HG03460 (cell line): ENCODE measurements around the gene FERMT1.
"Not testable (repeated sequence)": the region's sequence is repeated elsewhere in the genome, so short reads cannot be mapped to it uniquely, and the experiment has no call there.

Experiments
- ATAC-seq: cut with Tn5 transposase; IDR thresholded peaks from one replicate; pipeline ENCODE4 v1.9.1; 2021; ENCODE audit not compliant: unreplicated experiment

The FERMT1 gene

DNA sequence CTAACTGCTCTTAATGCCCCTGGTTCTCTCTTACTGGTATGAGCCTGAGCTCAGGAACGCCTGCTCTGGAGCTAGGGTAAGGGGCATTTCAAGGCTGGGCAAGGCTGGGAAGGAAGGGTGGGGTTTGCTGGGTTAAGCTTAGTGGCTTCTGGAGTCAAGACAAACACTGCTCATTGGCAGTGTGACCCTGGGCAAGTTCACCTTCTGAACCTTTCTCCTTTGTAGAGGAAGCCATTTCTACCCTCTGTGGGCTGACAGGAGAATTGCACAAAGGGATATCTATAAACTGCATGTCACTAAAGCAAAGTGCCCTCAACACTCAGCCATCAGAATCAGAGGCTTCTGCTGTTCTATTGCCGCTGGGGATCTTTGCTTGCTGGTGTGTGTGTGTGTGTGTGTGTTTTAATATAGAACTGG, 48.7 kb downstream of the FERMT1 start:
- no peak for ATAC-seq

DNA sequence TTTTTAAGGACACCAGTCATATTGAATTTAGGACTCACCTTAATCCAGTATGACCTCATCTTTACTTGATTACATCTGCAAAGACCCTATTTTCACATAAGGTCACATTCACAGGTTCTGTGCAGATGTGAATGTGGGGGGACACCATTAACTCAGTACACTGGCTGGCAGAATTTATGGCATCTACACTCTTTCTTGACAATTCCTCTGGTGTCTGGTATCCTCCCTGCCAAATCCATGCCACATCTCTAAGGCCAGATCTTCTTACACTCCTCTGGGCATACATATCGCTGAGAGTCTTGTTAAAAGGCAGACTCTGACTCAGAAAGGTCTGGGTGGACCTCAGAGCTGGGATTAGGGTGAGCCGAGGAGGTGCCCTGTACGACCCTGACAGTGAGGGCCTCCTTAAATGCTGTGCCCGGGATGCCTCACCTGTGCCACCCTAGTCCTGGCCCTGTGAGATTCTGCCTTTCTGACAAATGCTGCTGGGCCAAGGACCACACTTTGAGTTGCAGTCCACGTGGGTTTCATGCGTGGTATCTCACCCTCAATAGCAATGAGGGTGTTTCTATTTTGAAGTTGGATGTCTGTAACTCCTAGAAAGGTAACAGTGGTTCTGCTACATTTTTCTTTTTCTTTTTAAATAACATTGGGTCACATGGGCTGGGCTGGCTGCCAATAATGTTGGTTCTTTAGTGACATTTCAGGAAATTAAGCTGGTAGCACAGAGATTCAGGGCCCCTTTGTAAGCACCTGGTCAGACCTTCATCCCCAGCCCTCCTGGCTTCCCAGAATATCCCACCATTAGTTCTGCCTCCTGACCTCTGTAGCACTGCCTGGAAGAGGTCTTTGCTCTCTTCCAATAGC, 51.8 kb downstream of the FERMT1 start:
- ATAC-seq, result no peak

DNA sequence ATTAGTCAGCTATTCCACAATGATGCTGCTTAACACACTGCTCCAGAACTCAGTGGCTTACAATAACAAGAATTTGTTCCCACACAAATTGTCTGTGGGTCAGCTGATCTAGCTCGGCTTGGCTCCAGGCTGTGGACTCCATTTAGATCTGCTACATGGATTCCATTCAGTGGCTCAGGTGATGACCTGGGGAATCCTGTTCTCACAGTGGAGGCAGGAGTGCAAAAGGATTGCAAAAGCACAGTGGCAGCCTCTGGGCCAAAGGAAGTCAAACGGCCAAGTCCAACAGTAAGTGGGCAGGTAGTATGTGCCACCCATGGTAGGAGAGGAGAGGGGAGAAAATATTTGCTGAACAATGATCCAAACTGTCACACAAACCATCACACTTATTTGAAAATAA, 53.2 kb downstream of the FERMT1 start:
- ATAC-seq, result no peak

DNA sequence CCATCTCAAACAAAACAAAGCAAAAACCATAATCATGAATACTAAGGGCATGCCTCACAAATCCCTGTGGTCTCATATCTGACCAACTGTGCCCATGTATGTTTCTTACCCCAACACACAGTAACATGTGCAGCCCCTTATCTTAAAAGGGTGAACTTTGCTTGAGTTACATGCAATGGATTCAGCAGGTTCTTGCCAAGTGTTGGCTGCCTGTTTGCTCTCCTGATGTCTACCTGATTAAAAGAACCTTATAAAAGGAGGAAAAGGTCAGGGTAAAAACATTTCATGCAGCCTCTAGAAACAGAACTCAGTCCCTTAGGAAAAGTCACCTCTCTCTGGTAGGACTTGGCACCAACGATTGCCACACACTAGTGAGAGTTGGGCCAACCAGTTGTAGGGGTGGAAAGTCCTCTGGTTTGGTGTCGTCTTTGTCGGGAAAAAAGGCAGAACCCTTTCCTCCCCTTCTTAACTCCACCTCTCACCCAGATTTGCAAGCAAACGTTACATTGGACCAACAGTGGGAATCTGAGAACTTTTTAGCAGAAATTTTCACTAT, 55.0 kb downstream of the FERMT1 start:
- no peak for ATAC-seq

DNA sequence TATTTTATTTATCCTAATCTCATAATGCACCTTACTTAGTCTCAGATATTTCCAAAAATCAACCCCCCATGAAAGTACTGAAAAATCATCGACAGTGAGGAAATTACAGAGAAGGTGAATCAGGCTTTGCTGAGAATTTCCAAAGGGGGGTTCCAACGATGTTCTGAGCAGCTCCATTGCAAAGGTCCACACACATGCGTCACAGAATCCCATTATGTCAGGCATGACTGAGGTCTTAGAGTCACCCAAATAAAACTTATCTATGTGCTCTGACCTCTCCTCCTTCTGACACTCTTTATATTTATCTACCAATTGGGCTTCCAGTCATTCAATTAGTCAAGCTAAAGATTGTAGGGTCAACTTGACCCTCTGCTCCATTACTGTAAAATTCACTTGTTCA, 56.2 kb downstream of the FERMT1 start:
- ATAC-seq, result no peak

DNA sequence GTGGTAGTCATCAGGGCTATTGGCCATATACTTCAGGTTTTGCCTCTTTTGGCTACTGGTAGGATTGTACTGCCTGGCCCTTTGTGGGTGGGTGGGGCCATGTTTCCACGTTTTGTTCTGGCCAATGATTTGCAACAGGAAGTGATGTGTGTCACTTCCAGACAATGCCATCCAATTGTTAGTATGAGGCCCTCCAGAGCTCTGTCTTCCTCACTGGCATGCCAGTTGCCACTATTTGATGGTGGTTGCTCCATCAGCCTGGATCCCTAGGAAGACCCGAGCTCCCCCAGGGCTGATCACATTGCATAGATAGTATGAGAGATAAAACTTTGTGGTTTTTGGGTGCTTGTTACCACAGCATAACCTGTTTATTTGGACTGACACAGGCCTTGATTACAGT, 61.3 kb downstream of the FERMT1 start:
- ATAC-seq, result no peak

DNA sequence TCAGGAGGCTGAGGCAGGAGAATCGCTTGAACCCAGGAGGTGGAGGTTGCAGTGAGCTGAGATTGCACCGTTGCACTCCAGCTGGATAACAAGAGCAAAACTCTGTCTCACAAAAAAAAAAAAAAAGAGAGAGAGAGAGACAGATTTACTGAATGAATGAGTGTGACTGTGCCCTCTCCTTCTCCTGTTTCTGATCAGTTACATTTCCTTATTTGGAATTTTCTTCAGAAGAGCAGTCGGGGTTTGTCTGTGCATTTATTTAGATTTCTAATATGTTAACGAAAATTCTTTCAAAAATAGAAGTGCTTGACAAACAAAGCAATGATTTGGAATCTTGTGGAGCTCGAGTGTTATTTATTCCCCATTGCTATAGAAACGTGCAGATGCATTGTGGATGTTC, 62.6 kb downstream of the FERMT1 start:
- no peak for ATAC-seq

DNA sequence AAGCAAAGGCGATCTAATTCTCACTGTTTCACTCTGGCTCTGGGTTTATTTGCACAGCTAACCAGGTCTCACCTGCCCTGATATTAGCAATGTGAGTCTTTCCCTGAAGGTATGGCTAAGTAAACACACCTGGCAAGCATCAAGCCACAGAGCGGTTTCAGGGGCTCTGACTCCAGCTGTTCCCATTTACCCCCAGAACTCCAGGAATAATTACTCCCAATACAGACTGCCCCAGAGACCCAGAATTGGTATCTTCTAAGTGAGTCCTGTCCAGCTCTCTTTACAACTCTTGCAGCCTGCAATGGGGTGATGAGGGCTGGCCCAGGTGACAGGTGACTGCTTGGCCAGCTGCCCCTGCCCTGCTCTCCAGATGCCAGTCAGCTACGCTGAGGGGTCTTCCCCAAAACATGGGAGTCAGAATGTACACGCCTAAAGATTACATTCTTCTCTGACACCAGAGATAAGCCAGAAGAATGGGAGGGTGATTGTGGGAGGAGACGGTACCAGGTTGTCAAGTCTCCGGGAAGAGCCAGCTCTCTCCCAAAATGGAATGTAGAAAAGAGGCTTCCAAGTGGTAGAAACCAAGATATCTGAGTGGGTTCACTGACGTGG, 64.0 kb downstream of the FERMT1 start:
- ATAC-seq, result no peak

DNA sequence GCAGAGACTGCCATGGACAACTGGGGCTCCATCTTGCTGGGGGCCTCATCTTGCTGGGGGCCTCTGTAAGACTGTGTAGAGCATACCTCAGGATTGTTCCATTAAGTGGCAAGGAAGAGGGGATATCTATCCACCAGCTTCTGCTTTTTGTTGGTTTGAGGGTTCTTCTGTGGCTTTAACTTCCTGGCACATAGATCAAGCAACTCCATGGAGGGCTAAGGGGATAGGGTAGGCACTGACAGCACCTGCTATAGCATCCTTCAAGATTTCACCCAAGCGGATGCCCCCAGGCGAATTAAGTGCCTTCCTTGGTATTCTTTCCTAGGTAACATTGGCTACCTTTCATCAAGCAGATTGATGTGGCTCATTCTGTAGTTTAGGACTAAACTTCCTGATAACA, 65.1 kb downstream of the FERMT1 start:
- no peak for ATAC-seq

DNA sequence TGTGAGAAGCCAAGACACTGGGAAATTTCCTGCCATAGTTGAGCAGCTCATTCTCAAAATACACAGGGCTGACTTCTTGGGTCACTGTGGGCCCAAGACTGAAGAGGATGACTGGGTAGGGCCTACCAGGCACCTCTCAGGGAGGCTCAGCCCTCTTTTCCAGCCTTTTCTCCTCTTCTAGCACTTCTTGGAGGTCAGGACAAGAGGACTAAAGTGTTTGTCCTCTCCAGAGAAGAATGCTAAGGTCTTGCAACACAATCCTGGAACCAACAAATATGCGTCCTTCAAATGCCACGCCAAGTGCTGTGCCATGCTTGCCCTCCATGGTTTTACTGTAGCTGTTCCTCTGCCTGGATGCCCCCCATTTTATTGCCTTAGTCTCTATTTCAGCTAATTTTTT, 65.7 kb downstream of the FERMT1 start:
- no peak for ATAC-seq

DNA sequence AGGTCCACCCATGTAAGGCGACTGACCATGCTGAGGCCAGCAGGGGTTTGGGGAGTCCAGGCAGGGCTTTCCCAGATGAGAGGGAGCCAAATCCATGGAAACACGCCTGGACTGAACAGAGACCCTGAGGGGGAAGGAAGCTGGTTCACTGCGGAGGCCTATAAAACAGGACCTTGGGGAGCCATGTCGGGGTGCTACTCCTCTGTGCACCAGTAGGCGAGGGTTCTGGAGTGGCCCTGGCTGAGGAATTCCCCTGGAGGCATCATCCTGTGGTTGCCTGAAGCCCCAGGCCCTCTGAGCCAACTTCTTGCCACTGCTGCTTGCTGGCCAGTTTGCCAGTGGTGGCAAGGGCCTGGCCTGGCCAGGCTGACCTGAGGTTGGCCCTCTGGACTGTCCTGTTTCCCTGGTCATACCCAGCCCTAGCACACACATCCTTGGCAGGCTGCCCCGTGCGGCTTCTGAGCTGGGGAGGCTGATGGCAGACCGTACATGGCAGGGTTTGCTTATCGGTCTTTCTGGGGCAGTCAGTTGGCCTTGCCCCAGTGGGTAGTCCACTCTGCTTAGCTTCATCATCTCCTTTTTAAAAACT, 66.8 kb downstream of the FERMT1 start:
- ATAC-seq, result no peak

DNA sequence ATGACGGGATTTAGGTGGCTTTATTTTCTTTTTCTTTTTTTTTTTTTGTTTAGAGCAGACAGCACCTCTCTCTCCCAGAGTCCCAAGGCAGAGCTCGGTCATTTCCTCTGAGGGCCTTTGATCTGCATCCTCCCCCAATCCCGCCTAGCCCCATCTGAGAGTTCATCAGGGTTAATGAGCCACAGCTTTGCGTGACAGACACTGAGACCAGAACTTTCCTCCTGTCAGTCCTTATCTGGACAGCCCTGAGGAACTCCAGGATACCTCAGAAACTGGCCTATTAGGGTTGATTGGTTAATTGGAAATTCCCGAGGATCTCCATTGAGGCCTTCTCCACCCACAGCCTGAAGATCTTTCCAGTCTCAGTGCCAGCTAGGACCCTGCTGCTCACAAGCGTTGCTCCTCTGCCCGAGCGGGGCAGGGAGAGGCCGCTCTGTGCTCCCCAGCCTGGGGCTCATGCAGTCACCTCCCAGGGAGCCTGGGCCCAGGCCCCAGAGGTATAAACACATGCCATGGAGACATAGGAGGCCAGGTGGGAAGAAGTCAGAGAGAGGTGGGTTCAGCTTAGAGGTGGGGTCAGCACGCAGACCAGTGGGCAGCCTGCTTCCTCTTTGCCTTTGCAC, 67.6 kb downstream of the FERMT1 start:
- no peak for ATAC-seq

DNA sequence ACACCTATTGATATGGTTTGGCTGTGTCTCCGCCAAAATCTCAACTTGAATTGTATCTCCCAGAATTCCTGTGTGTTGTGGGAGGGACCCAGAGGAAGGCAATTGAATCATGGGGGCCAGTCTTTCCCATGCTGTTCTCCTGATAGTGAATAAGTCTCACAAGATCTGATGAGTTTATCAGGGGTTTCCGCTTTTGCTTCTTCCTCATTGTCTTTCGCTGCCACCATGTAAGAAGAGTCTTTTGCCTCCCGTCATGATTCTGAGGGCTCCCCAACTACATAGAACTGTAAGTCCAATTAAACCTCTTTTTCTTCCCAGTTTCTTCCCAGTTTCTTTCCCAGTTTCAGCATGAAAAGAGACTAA, 68.2 kb downstream of the FERMT1 start:
- ATAC-seq, result not testable (repeated sequence)

DNA sequence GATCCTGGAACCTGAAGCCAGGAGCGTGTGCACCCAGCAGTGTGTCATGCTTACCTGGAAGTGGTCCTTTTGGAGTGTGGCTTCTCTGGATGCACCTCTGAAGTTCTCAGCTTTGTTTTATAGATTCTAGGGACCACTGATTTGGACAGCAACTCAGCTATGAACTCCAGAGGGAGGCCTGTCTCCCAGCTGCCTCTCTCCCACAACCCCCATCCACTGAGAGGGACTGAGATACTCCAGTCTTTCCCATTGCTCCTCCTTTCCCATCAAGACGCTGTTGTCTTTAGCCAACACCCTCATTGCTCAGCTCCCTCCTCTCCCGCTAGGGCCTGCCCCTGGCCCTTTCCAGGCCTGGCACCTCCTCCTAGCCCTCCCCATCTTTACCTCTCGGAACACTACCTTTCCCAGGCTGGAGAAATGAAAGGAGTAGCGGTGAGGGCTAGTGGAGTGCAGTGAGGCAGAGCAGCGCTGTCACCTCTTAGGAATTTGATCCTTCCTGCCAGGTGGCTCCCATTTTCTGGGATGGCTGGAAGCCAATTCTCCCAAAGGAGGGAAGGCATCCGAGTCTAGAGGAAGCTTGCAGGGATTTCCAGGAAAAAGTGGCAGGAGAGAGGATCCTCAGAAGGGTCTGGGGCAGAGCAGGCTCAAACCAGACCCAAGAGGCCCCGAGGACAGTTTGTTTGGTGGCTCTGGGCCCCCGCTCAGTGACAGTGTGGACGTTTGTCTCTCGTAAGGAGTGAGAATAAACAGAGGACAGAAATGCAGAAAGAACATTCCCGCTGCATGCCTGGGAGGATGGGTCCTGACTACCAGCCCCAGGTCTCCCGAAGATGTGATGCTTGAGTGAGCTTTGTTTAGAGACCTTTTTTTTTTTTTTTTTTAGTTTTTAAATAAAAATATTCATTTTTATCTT, 68.8 kb downstream of the FERMT1 start, which contains the start of gene LRRN4:
LRRN4 (minus strand) TSS at position 285 of the 913 bp plus-strand sequence. CDS start 1,261 bp downstream, outside the sequence.
- ATAC-seq, result no peak

DNA sequence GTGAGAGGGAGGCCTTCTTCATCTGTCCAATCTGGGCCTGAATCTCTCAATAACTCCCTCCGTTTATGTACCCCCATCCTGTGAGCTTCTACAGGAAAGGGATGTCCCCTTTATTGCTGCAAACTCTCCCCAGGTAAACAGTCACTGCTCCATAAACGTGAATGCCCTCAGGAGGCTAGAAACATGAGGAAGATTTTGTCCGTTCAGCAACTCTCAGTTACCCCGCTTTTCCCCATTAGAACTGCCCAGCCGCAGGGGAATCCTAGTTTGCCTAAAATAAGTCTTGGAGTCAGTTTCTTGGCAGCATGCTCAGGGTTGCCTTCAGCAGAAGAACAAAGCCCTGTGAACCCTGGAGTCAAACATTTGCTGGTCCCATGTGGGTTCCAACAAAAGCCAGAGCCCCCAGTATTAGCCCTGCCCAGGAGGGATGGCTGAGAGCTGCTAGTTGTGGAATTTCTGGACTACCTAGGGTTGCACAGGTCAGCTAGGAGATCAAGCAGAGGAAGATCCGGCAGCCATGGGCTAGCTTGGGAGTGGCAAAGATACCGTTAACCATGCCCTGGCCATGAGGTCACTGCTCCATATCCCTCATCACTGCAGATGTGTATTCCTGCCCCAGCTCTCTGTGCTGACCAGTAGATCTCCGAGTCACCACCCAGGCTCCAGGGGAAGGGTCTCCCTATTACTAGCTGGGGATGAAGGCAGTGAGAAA, 69.6 kb downstream of the FERMT1 start:
- no peak for ATAC-seq

DNA sequence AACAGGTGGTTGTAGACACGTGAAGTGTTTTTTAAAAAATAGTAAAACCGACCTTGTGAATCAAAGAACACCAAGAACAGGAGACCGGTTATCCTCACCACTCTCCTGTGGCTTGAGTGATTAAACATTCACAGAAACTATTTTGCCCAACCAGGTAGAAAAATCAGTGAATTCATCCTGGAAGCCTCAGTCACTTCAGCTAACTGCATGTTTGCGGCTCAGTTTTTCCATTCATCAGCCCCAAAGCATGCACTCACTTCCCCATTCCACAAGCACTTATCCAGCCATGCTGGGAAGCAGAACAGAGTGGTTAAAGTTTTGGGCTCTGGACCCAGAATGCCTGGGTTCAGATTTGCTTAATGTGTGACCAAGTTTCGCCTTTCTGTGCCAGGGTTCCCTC, 71.3 kb downstream of the FERMT1 start:
- ATAC-seq, result no peak

DNA sequence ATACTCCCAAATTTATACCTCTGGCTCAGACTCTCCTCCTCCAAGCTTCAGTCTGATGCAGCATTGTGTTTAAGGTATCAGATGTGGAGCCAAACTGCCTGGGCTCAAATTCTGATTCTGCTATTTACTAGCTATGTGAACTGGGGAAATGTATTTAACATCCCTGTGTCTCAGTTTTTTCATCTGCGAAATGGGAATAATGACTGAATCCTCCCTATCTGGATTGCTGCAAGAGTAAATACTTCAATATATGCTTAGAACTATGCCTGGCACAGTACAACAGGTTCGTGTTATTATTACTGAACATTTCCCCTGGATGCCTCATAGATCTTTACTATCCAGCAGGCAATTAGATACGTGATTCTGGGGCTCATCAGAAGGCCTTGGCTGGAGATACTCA, 74.4 kb downstream of the FERMT1 start:
- no peak for ATAC-seq

DNA sequence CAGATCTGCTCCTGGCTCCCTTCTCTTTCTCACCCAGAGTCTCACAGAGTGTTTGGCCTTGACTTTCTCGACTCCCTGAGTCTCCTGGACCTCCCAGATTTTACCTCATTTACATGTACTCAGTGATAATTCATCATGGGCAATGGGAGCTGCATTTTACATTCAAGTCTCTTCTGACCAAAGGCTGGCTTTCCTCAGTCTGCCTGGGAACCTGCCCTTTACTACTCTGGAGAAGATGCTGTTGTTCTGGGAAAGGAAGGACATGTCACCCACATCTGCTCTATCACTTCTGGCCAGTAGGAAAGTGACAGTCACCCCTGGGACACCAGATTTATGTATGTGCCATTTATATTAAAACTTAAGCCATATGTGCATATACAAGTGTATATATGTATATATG, 76.4 kb downstream of the FERMT1 start:
- ATAC-seq, result no peak

DNA sequence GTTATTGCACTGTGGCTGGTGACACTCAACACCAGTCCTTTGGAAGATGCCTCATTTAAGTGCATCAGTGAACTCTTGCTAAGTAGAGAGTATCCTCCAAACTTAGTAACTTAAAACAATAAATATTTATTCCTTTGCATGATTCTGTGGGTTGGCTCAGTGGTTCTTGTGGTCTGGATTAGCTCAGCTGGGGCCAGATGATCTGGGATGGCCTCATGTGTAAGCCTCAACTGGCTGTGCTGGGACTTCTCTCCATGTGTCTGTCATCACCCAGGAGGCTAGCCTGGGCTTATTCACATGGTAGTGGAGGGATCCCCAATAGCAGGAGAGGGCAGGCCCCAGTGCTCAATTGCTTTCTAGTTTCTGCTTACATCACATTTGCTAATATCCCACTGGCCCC, 77.3 kb downstream of the FERMT1 start:
- ATAC-seq, result no peak

DNA sequence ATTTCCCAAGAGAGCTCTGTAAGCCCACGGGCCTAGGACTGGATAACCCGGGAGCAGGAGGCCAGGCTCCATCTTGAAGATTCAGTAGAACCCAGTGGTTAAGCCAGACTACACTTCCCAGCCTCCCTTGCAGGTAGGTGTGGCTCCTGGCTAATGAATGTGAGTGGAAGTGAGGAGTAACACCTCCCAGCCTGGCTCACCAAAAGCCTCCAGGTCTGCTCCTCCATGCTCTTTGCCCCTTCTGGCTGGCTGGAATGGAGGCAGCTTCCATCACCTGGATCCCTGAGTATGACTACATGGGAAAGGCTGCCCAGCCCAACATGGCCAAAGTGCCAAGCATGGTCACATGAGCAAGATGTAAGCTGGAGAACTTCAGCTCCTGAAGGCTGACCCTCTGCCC, 78.7 kb downstream of the FERMT1 start:
- no peak for ATAC-seq
